Body of pancreas (tissue), 4 donors: ENCODE results near the gene WNT11. TPM values are rescaled to one million over a fixed set of nuclear protein-coding genes. Genes with fewer than 3 reads are reported as not detected.
A peak's percentile ranks its signal among the peaks of the same experiment; 100 is the strongest.

ENCODE experiments used
- ATAC-seq: fragments of 150-250 bp; one replicate; pipeline ENCODE4 v1.9.1; 2016
- DNase-seq, 4 donors: peaks; one replicate each; pipeline ENCODE4 v3.0.0-alpha.2; 2019
- H3K27ac ChIP-seq, 4 donors: fragments of 200-600 bp; sonication (generic); 1 replicate in 3 of 4; 2 replicates in 1 of 4; pipeline versions ENCODE4 v1.5.1 to v1.6.1; 2016 to 2019; ENCODE audit warnings: mild to moderate bottlenecking in 1 of 4, mixed read lengths in 1 of 4, moderate library complexity in 1 of 4
- H3K27me3 ChIP-seq, 2 donors: fragments of 200-600 bp; sonication (generic); one replicate each; pipeline ENCODE4 v1.6.0; 2016; ENCODE audit warnings: mild to moderate bottlenecking in 1 of 2
- H3K36me3 ChIP-seq, 2 donors: fragments of 200-600 bp; sonication (generic); replicated peaks in 1 of 2; 2 replicates each; pipeline ENCODE4 v1.5.1; 2016; ENCODE audit warnings: low read depth in 2 of 2; ENCODE audit not compliant: insufficient read depth in 1 of 2
- H3K4me1 ChIP-seq: fragments of 200-600 bp; sonication (generic); one replicate; pipeline ENCODE4 v1.6.0; 2016
- H3K4me3 ChIP-seq, 2 donors: fragments of 200-600 bp; sonication (generic); 1 replicate in 1 of 2; 2 replicates in 1 of 2; pipeline ENCODE4 v1.5.1; 2016 to 2019
- H3K9me3 ChIP-seq, 3 donors: fragments of 200-600 bp; sonication (generic); 1 replicate in 2 of 3; 2 replicates in 1 of 3; pipeline ENCODE4 v1.5.1; 2016
- POLR2A ChIP-seq, 3 donors: fragments of 450-650 bp; IDR thresholded peaks; one replicate each; pipeline ENCODE4 v1.6.1; 2016; ENCODE audit warnings: antibody characterized with exemption in 3 of 3, mild to moderate bottlenecking in 2 of 3
- WGBS, 2 donors: methylation state at CpG; one replicate each; pipeline ENCODE4 v1.1.5; 2017; 5-methylcytosine and 5-hydroxymethylcytosine counted together
- intact Hi-C: fragments of 100-400 bp; cut with DNase I; formaldehyde crosslinking; loops from one replicate; pipeline ENCODE4 v1.15.1; 2023
- total RNA-seq, 2 donors: library from RNA; depleted of rRNA; stranded (reverse); fragments of >200 nt; gene quantifications; one replicate each; pipeline ENCODE4 v1.1.0, GENCODE V29; 2016
- TF ChIP-seq, protein P1 (sequence below), 7 experiments: fragments of 450-650 bp in 4 of 7; fragments of 200-600 bp in 3 of 7; sonication (generic) in 3 of 7; IDR thresholded peaks; one replicate each; pipeline ENCODE4 v1.5.1; 2016 to 2019; ENCODE audit warnings: antibody characterized with exemption in 7 of 7

WNT11 gene
- total RNA-seq, 2 donors from 2014 or later, result 4.2 to 23.4 TPM

DNA sequence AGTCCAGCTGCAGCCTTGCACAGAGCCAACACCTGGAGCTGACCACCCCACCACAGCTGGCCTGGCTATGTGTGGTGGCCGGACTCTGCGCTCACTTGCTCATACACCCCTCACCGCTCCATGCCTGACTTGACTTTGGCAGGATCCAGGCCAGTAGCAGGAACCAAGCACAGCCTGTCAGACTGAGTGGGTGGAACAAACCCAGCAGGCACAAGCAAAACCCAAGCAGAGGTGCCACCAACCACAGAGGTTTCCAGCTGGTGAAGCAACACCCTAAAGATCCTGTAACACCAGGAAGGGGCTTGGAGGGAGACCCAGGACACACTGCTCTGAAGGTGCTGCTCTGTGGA, 44.9 kb upstream of the WNT11 start:
- Histone ChIP-seq H3K36me3 (no peaks in the 10 kb centered on the region), H3K4me3 (no peak overlapping the region), H3K4me1 (no peaks in the 10 kb centered on the region), H3K9me3 (no peaks in the 10 kb centered on the region), H3K27me3 (no peaks in the 10 kb centered on the region), H3K27ac (peak overlapping the region in 1 of 4 donors; percentile 12)
- TF ChIP-seq, protein P1, sequence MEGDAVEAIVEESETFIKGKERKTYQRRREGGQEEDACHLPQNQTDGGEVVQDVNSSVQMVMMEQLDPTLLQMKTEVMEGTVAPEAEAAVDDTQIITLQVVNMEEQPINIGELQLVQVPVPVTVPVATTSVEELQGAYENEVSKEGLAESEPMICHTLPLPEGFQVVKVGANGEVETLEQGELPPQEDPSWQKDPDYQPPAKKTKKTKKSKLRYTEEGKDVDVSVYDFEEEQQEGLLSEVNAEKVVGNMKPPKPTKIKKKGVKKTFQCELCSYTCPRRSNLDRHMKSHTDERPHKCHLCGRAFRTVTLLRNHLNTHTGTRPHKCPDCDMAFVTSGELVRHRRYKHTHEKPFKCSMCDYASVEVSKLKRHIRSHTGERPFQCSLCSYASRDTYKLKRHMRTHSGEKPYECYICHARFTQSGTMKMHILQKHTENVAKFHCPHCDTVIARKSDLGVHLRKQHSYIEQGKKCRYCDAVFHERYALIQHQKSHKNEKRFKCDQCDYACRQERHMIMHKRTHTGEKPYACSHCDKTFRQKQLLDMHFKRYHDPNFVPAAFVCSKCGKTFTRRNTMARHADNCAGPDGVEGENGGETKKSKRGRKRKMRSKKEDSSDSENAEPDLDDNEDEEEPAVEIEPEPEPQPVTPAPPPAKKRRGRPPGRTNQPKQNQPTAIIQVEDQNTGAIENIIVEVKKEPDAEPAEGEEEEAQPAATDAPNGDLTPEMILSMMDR (IDR thresholded peaks at IDR 0.05), result no peak
- no peak for TF ChIP-seq POLR2A (IDR thresholded peaks at IDR 0.05)
- intact Hi-C loops, result no loop called here
- DNase-seq (no peak), ATAC-seq (no peak)
- WGBS, 2 donors, result 77 to 90% methylated on average over 3 of the region's 3 CpGs

DNA sequence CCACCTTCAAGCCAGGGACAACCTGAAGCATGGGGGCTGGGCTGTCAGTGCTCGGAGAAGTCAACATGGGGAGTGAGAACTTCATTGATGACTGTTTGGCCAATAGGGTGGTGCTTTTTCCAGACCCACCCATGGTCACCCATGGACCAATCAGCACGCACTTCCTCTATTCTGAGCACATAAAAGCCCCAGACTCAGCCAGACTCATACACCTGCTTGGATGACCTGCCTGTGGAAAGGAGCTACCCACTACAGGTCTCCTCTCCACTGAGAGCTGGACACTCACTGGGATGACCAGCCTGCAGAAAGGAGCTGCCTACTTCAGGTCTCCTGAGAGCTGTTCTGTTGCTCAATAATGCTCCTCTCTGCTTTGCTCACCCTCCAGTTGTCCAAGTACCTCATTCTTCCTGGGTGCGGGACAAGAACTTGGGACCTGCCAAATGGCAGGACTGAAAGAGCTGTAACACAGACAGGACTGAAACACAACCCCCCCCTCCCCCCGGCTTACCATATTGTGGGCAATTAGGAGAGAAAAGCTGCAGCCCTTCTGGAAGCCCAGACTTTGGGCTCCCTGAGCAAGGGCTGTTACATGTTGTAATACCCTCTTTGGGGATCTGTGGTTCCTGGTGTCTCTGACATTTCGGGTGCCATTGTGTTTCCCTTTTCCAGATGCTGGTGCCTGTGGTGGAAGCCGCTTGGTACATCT, 44.4 kb upstream of the WNT11 start:
- no peak for DNase-seq

DNA sequence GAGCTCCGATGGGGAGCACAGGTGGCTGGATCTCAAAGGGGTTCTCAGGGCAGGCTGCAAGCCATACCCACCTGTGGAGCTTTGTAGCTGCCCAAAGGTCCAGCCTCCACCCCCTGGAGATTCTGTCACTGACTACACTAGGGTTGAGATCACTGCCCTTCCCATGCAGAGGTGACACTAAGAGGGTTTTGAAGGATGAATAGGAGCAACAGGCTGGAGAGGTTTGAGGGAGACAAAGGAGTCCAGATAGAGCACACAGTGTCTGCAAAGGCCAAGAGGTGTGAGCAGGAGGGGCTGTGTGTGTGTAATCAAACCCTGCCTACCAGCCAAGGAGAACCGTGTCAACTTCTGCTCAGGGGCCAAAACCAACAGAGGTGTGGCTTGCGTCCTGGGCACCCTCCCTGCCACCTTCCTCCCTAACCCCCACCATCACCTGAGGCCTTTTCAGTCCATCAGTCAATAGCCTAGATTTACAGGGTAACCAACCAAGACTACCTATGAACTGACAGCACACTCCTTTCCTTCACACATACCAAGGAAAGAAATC, 43.0 kb upstream of the WNT11 start:
- DNase-seq, result peak in 2 of 4 donors; percentile 31 to 46
- WGBS, 2 donors, result 37 to 44% methylated on average over 3 of the region's 3 CpGs
- peak; percentile 46 for ATAC-seq

More for the DNA sequence above, 44.4 kb upstream of the WNT11 start:
- H3K27me3 ChIP-seq, result no peaks in the 10 kb centered on the region
- no peak for ATAC-seq
- no peaks in the 10 kb centered on the region for H3K9me3 ChIP-seq
- intact Hi-C loops, result no loop called here
- TF ChIP-seq POLR2A (IDR thresholded peaks at IDR 0.05), result no peak
- TF ChIP-seq, protein P1 (IDR thresholded peaks at IDR 0.05), result no peak
- no peak overlapping the region for H3K4me3 ChIP-seq
- H3K36me3 ChIP-seq, result no peaks in the 10 kb centered on the region
- WGBS, 2 donors, result 80 to 94% methylated on average over 5 to 6 of the region's 6 CpGs
- H3K27ac ChIP-seq, result peak overlapping the region in 1 of 4 donors; percentile 12
- H3K4me1 ChIP-seq, result no peaks in the 10 kb centered on the region

DNA sequence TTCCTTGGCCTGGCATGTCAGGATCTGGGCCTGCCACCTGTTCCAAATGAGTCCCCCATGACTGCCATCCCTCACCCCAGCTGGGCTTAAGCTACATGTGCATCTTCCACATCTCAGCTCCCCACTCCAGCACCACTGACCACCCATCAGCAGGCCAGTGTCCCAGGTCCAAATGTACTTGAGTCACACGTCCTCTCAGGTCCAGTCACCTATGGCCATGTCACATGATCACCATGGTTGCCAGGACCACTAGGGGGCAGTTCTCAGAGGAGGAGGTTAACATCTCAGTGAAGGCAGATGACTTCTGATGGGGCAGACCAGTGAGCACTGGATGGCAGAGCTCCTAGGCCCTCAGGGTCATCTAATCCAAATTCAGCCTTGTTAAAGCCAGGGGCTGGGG, 41.9 kb upstream of the WNT11 start:
- TF ChIP-seq, protein P1 (IDR thresholded peaks at IDR 0.05), result peak in 2 of 7 experiments; percentile 13 to 18
- TF ChIP-seq POLR2A (IDR thresholded peaks at IDR 0.05), result no peak

More for the DNA sequence above, 43.0 kb upstream of the WNT11 start:
- Histone ChIP-seq H3K4me3 (no peak overlapping the region), H3K27me3 (no peaks in the 10 kb centered on the region), H3K9me3 (no peaks in the 10 kb centered on the region), H3K36me3 (no peaks in the 10 kb centered on the region), H3K27ac (no peak overlapping the region), H3K4me1 (no peaks in the 10 kb centered on the region)
- intact Hi-C loops, result no loop called here
- no peak for TF ChIP-seq POLR2A (IDR thresholded peaks at IDR 0.05)

DNA sequence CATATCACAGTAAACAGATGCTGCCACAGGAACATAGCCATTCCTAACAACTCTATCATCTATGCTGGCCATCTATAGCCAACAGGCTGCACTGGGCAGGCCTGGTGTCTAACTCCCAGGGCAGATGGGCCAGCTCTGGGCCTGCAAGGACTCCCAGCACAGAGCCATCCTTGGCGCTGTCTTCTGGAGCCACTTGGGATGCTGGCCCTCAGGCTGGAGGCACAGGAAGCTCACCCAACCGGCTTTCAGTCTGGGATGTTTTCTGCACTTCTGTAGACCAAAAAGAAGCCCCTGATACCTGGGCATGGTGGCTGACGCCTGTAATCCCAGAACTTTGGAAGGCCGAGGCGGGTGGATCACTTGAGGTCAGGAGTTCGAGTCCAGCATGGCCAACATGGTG, 40.8 kb upstream of the WNT11 start:
- H3K36me3 ChIP-seq, result no peaks in the 10 kb centered on the region
- no peak overlapping the region for H3K27ac ChIP-seq
- DNase-seq, result no peak
- no peaks in the 10 kb centered on the region for H3K4me1 ChIP-seq
- no peak for ATAC-seq
- H3K4me3 ChIP-seq, result no peak overlapping the region
- intact Hi-C loops, result no loop called here
- H3K9me3 ChIP-seq, result no peaks in the 10 kb centered on the region
- TF ChIP-seq, protein P1 (IDR thresholded peaks at IDR 0.05), result no peak
- no peak for TF ChIP-seq POLR2A (IDR thresholded peaks at IDR 0.05)
- no peaks in the 10 kb centered on the region for H3K27me3 ChIP-seq
- WGBS, 2 donors, result 93 to 100% methylated on average over 4 to 6 of the region's 6 CpGs

More for the DNA sequence above, 41.9 kb upstream of the WNT11 start:
- 80 to 91% methylated on average over 1 of the region's 1 CpG for WGBS, 2 donors
- intact Hi-C loops, result no loop called here
- H3K4me3 ChIP-seq, result no peak overlapping the region
- no peaks in the 10 kb centered on the region for H3K4me1 ChIP-seq
- H3K36me3 ChIP-seq, result no peaks in the 10 kb centered on the region
- H3K27me3 ChIP-seq, result no peaks in the 10 kb centered on the region
- ATAC-seq (no peak), DNase-seq (peak in 1 of 4 donors; percentile 40)
- H3K27ac ChIP-seq, result no peak overlapping the region
- H3K9me3 ChIP-seq, result no peaks in the 10 kb centered on the region
